Measurements from ENCODE around the gene ZNF219.

GRCh38 chr14:21081521-21082142 is 16.8 kb downstream of the ZNF219 start:
- no peak for TF ChIP-seq EZH2phosphoT487 (IDR thresholded peaks at IDR 0.05; ENCODE audit: borderline replicate concordance)
- TF ChIP-seq, protein P1, sequence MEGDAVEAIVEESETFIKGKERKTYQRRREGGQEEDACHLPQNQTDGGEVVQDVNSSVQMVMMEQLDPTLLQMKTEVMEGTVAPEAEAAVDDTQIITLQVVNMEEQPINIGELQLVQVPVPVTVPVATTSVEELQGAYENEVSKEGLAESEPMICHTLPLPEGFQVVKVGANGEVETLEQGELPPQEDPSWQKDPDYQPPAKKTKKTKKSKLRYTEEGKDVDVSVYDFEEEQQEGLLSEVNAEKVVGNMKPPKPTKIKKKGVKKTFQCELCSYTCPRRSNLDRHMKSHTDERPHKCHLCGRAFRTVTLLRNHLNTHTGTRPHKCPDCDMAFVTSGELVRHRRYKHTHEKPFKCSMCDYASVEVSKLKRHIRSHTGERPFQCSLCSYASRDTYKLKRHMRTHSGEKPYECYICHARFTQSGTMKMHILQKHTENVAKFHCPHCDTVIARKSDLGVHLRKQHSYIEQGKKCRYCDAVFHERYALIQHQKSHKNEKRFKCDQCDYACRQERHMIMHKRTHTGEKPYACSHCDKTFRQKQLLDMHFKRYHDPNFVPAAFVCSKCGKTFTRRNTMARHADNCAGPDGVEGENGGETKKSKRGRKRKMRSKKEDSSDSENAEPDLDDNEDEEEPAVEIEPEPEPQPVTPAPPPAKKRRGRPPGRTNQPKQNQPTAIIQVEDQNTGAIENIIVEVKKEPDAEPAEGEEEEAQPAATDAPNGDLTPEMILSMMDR (conservative IDR thresholded peaks at IDR 0.05; ENCODE audit: low read length) = no peak

Measured in Loucy (cell line).